ENCODE results near the gene TBL1X. TPM values are rescaled to one million over a fixed set of nuclear protein-coding genes. Genes with fewer than 3 reads are reported as not detected.

TBL1X gene
- total and polyA plus RNA-seq, 2 donors (not counting 3 experiments of a cell fraction or from before 2014, with no cell fraction given): 8.7 to 25.3 TPM

GRCh38 chrX:9458516-9459078, 6.3 kb upstream of the TBL1X start:
- Histone ChIP-seq H3K36me3 (ENCODE audit: control insufficient read depth in 2 of 2, extremely low read depth in 1 of 2, insufficient read depth in 2 of 2, low read length in 2 of 2) (no peaks in the 10 kb centered on the region), H3K27ac (ENCODE audit: insufficient read depth, low read depth, low read length) (no peak overlapping the region), H3K4me2 (ENCODE audit: insufficient read depth, low read length) (no peak overlapping the region), H3K9ac (replicated peaks; ENCODE audit: extremely low read depth, insufficient read depth, low read length) (no peak overlapping the region), H3K9me1 (replicated peaks; ENCODE audit: control insufficient read depth, extremely low read depth, insufficient read depth, low read length) (no peaks in the 10 kb centered on the region), H4K20me1 (replicated peaks; ENCODE audit: control insufficient read depth, extremely low read depth, insufficient read depth, low read length) (no peaks in the 10 kb centered on the region), H3K9me3 (replicated peaks; ENCODE audit: control insufficient read depth, insufficient read depth, low read length) (no peaks in the 10 kb centered on the region), H3K4me3 (replicated peaks in 1 of 3; ENCODE audit: insufficient read depth in 1 of 3, low read depth in 1 of 3, low read length in 3 of 3) (no peak overlapping the region), H3K27me3 (ENCODE audit: control insufficient read depth in 2 of 2, insufficient read depth in 2 of 2, low read length in 2 of 2) (no peaks in the 10 kb centered on the region), H3K79me2 (ENCODE audit: control insufficient read depth, insufficient read depth, low read length) (no peaks in the 10 kb centered on the region), H2AFZ (ENCODE audit: low read depth, low read length) (no peak overlapping the region), H3K4me1 (ENCODE audit: control insufficient read depth, extremely low read depth, insufficient read depth, low read length) (peaks cover 3% of the 10 kb centered on the region)
- BruUV-seq (replicated peaks): no TSS peak
- DNase-seq (ENCODE audit: low read depth, low spot score): no peak
- POLR2A ChIA-PET: no interaction called here
- no peak for TF ChIP-seq POLR2AphosphoS5 (IDR thresholded peaks at IDR 0.05; ENCODE audit: insufficient read depth, low read depth, low read length)
- no peak for TF ChIP-seq FOS (IDR thresholded peaks at IDR 0.05; ENCODE audit: borderline replicate concordance, insufficient read depth, low read length)
- no peak for TF ChIP-seq MAX (IDR thresholded peaks at IDR 0.05; ENCODE audit: insufficient read depth, insufficient read length)
- TF ChIP-seq EZH2 (IDR thresholded peaks at IDR 0.05; ENCODE audit: borderline replicate concordance, low read depth, low read length, severe bottlenecking): no peak
- TF ChIP-seq GATA2 (IDR thresholded peaks at IDR 0.05; ENCODE audit: insufficient read depth, insufficient read length, low read depth, low read length): no peak
- TF ChIP-seq POLR2A (IDR thresholded peaks at IDR 0.05; ENCODE audit: low read depth, low read length): no peak
- intact Hi-C loops (cut with micrococcal nuclease) (no loop called here), dilution Hi-C loops (cut with MboI; ENCODE audit: extremely low pct_ligation_motif_present, low sequenced_read_pairs) (no loop called here)
- FAIRE-seq: no peak
- CTCF ChIA-PET: no interaction called here

- Histone ChIP-seq H3K4me1 (ENCODE audit: control insufficient read depth, extremely low read depth, insufficient read depth, low read length) (peaks cover 7% of the 10 kb centered on the region), H3K9me3 (replicated peaks; ENCODE audit: control insufficient read depth, insufficient read depth, low read length) (no peaks in the 10 kb centered on the region), H3K4me3 (replicated peaks in 1 of 3; ENCODE audit: insufficient read depth in 1 of 3, low read depth in 1 of 3, low read length in 3 of 3) (no peak overlapping the region), H2AFZ (ENCODE audit: low read depth, low read length) (no peak overlapping the region), H3K4me2 (ENCODE audit: insufficient read depth, low read length) (no peak overlapping the region), H3K27me3 (ENCODE audit: control insufficient read depth in 2 of 2, insufficient read depth in 2 of 2, low read length in 2 of 2) (no peaks in the 10 kb centered on the region), H3K36me3 (ENCODE audit: control insufficient read depth in 2 of 2, extremely low read depth in 1 of 2, insufficient read depth in 2 of 2, low read length in 2 of 2) (no peaks in the 10 kb centered on the region), H3K9me1 (replicated peaks; ENCODE audit: control insufficient read depth, extremely low read depth, insufficient read depth, low read length) (no peaks in the 10 kb centered on the region), H3K27ac (ENCODE audit: insufficient read depth, low read depth, low read length) (no peak overlapping the region), H3K9ac (replicated peaks; ENCODE audit: extremely low read depth, insufficient read depth, low read length) (no peak overlapping the region), H4K20me1 (replicated peaks; ENCODE audit: control insufficient read depth, extremely low read depth, insufficient read depth, low read length) (no peaks in the 10 kb centered on the region), H3K79me2 (ENCODE audit: control insufficient read depth, insufficient read depth, low read length) (no peaks in the 10 kb centered on the region)
- intact Hi-C loops (cut with micrococcal nuclease): no loop called here
- peak; percentile 4 for FAIRE-seq
- CTCF ChIA-PET: no interaction called here
- DNase-seq (ENCODE audit: low read depth, low spot score): no peak
- POLR2A ChIA-PET: no interaction called here
- TF ChIP-seq GATA2 (IDR thresholded peaks at IDR 0.05; ENCODE audit: insufficient read depth, insufficient read length, low read depth, low read length): no peak
- TF ChIP-seq FOS (IDR thresholded peaks at IDR 0.05; ENCODE audit: borderline replicate concordance, insufficient read depth, low read length): no peak
- TF ChIP-seq EZH2 (IDR thresholded peaks at IDR 0.05; ENCODE audit: borderline replicate concordance, low read depth, low read length, severe bottlenecking): no peak
- no peak for TF ChIP-seq POLR2AphosphoS5 (IDR thresholded peaks at IDR 0.05; ENCODE audit: insufficient read depth, low read depth, low read length)
- no peak for TF ChIP-seq MYC (IDR thresholded peaks at IDR 0.05; ENCODE audit: low read depth, low read length)
- TF ChIP-seq POLR2A (IDR thresholded peaks at IDR 0.05; ENCODE audit: low read depth, low read length): no peak
- no peak for TF ChIP-seq MAX (IDR thresholded peaks at IDR 0.05; ENCODE audit: insufficient read depth, insufficient read length)
- no peak for TF ChIP-seq JUN (IDR thresholded peaks at IDR 0.05; ENCODE audit: borderline replicate concordance, insufficient read depth, insufficient read length, low read depth)
- TF ChIP-seq, protein P1, sequence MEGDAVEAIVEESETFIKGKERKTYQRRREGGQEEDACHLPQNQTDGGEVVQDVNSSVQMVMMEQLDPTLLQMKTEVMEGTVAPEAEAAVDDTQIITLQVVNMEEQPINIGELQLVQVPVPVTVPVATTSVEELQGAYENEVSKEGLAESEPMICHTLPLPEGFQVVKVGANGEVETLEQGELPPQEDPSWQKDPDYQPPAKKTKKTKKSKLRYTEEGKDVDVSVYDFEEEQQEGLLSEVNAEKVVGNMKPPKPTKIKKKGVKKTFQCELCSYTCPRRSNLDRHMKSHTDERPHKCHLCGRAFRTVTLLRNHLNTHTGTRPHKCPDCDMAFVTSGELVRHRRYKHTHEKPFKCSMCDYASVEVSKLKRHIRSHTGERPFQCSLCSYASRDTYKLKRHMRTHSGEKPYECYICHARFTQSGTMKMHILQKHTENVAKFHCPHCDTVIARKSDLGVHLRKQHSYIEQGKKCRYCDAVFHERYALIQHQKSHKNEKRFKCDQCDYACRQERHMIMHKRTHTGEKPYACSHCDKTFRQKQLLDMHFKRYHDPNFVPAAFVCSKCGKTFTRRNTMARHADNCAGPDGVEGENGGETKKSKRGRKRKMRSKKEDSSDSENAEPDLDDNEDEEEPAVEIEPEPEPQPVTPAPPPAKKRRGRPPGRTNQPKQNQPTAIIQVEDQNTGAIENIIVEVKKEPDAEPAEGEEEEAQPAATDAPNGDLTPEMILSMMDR (IDR thresholded peaks at IDR 0.05; ENCODE audit: extremely low read depth in 1 of 2, insufficient read depth in 1 of 2, low read depth in 1 of 2, low read length in 2 of 2): no peak
- BruUV-seq (replicated peaks): no TSS peak
- dilution Hi-C loops (cut with MboI; ENCODE audit: extremely low pct_ligation_motif_present, low sequenced_read_pairs): no loop called here
Observed at GRCh38 chrX:9459186-9459748, 5.6 kb upstream of the TBL1X start.

Data from endothelial cell of umbilical vein (primary cell).